HEK293 (cell line): Measurements from ENCODE around the gene ASCL4.

Source experiments
- CTCF ChIA-PET: fragments of 350-600 bp; formaldehyde crosslinking; extraction: SDS; loops from one replicate; lab custom pipeline; 2021; ENCODE audit warnings: antibody characterized with exemption; lab: Yijun Ruan, JAX
- POLR2A ChIA-PET: fragments of 300-600 bp; formaldehyde crosslinking; extraction: SDS; loops from one replicate; lab custom pipeline; 2020; ENCODE audit warnings: antibody characterized with exemption, inconsistent platforms; lab: Yijun Ruan, JAX
- H3K27ac ChIP-seq: fragments of 200-500 bp; sonication (Bioruptor generic); 2 replicates; pipeline ENCODE4 v1.5.1; 2014; ENCODE audit warnings: low read depth, low read length, control low read depth, inconsistent platforms; ENCODE audit errors: extremely low read depth
- H3K36me3 ChIP-seq, 2 experiments: fragments of 200-500 bp in 1 of 2; sonication (Bioruptor generic) in 1 of 2; 1 replicate in 1 of 2; 2 replicates in 1 of 2; pipeline ENCODE4 v1.5.1; 2014 to 2017; ENCODE audit warnings: inconsistent platforms in 2 of 2, low read length in 2 of 2; ENCODE audit not compliant: control insufficient read depth in 2 of 2, insufficient read depth in 1 of 2
- H3K4me1 ChIP-seq: fragments of 200-500 bp; sonication (Bioruptor generic); 2 replicates; pipeline ENCODE4 v1.5.1; 2014; ENCODE audit warnings: mild to moderate bottlenecking, low read length, inconsistent platforms; ENCODE audit not compliant: control insufficient read depth, insufficient read depth
- H3K4me3 ChIP-seq: 2 replicates; pipeline ENCODE4 v1.5.1; 2011; ENCODE audit warnings: low read depth, mild to moderate bottlenecking, control low read depth, low read length, moderate library complexity
- H3K9me3 ChIP-seq: fragments of 200-500 bp; sonication (Bioruptor generic); 2 replicates; pipeline ENCODE4 v1.5.1; 2014; ENCODE audit warnings: low read depth, low read length, inconsistent platforms; ENCODE audit not compliant: control insufficient read depth, insufficient read depth
- BCL6B ChIP-seq: fragments of 450-650 bp; formaldehyde crosslinking; IDR thresholded peaks from 2 replicates; pipeline ENCODE4 v1.5.1; 2017; ENCODE audit warnings: missing biosample characterization, missing genetic modification characterization
- MZF1 ChIP-seq: fragments of 450-650 bp; formaldehyde crosslinking; IDR thresholded peaks from 2 replicates; pipeline ENCODE4 v1.5.1; 2017; ENCODE audit warnings: missing biosample characterization, missing genetic modification characterization, borderline replicate concordance
- PRDM6 ChIP-seq: fragments of 450-650 bp; formaldehyde crosslinking; IDR thresholded peaks from 2 replicates; pipeline ENCODE4 v1.5.1; 2017; ENCODE audit warnings: missing biosample characterization, missing genetic modification characterization
- SP2 ChIP-seq: fragments of 450-650 bp; formaldehyde crosslinking; IDR thresholded peaks from 2 replicates; pipeline ENCODE4 v1.5.1; 2016; ENCODE audit warnings: missing biosample characterization, missing genetic modification characterization
- ZBTB49 ChIP-seq: fragments of 450-650 bp; formaldehyde crosslinking; IDR thresholded peaks from 2 replicates; pipeline ENCODE4 v1.5.1; 2016; ENCODE audit warnings: missing biosample characterization, missing genetic modification characterization, low read depth
- ZNF132 ChIP-seq: fragments of 450-650 bp; formaldehyde crosslinking; IDR thresholded peaks from 2 replicates; pipeline ENCODE4 v1.5.1; 2017; ENCODE audit warnings: missing biosample characterization, missing genetic modification characterization, borderline replicate concordance
- ZNF19 ChIP-seq: fragments of 450-650 bp; formaldehyde crosslinking; IDR thresholded peaks from 2 replicates; pipeline ENCODE4; 2016; ENCODE audit warnings: missing biosample characterization, missing genetic modification characterization, low read depth
- ZNF2 ChIP-seq: fragments of 450-650 bp; formaldehyde crosslinking; IDR thresholded peaks from 2 replicates; pipeline ENCODE4 v1.5.1; 2016; ENCODE audit warnings: missing biosample characterization, missing genetic modification characterization
- ZNF280C ChIP-seq: fragments of 450-650 bp; formaldehyde crosslinking; IDR thresholded peaks from 2 replicates; pipeline ENCODE4 v1.5.1; 2016; ENCODE audit warnings: missing biosample characterization, missing genetic modification characterization
- ZNF37A ChIP-seq: fragments of 450-650 bp; IDR thresholded peaks from 2 replicates; pipeline ENCODE4 v1.5.1; 2018; ENCODE audit warnings: missing biosample characterization, missing genetic modification characterization
- ZNF449 ChIP-seq: fragments of 450-650 bp; formaldehyde crosslinking; IDR thresholded peaks from 2 replicates; pipeline ENCODE4 v1.5.1; 2017; ENCODE audit warnings: missing biosample characterization, mild to moderate bottlenecking, missing genetic modification characterization, moderate library complexity
- ZNF513 ChIP-seq: fragments of 450-650 bp; IDR thresholded peaks from 2 replicates; pipeline ENCODE4 v1.5.1; 2018; ENCODE audit warnings: missing biosample characterization, missing genetic modification characterization
- ZNF514 ChIP-seq: fragments of 450-650 bp; formaldehyde crosslinking; IDR thresholded peaks from 2 replicates; pipeline ENCODE4 v1.5.1; 2016; ENCODE audit warnings: missing biosample characterization, missing genetic modification characterization
- ZNF596 ChIP-seq: fragments of 450-650 bp; IDR thresholded peaks from 2 replicates; pipeline ENCODE4 v1.5.0; 2018; ENCODE audit warnings: missing biosample characterization, mild to moderate bottlenecking, missing genetic modification characterization, moderate library complexity
- ZNF791 ChIP-seq: fragments of 450-650 bp; formaldehyde crosslinking; IDR thresholded peaks from 2 replicates; pipeline ENCODE4 v1.5.1; 2016; ENCODE audit warnings: missing biosample characterization, missing genetic modification characterization
- ZSCAN16 ChIP-seq: fragments of 450-650 bp; formaldehyde crosslinking; IDR thresholded peaks from 2 replicates; pipeline ENCODE4 v1.5.1; 2016; ENCODE audit warnings: missing biosample characterization, missing genetic modification characterization
- ZSCAN18 ChIP-seq: fragments of 450-650 bp; formaldehyde crosslinking; IDR thresholded peaks from 2 replicates; pipeline ENCODE4 v1.5.1; 2016; ENCODE audit warnings: missing biosample characterization, missing genetic modification characterization

ASCL4 gene

GRCh38 chr12:107732365-107732764 lies 42.1 kb upstream of the ASCL4 start:
- CTCF ChIA-PET: interaction anchor here (0.9 to 1.5 kb wide), 2 partner anchors 138 to 153 kb away, joined by 3 to 5 read pairs; no protein-coding TSS in a partner anchor
- Histone ChIP-seq H3K36me3 (peaks cover 26 to 50% of the 10 kb centered on the region in 2 experiments), H3K4me1 (no peaks in the 10 kb centered on the region), H3K9me3 (no peaks in the 10 kb centered on the region), H3K4me3 (no peak overlapping the region), H3K27ac (no peak overlapping the region)
- POLR2A ChIA-PET: no interaction called here
- TF ChIP-seq ZNF791 (tag by site-specific recombination) (no peak), ZNF37A (tag by site-specific recombination) (no peak), BCL6B (no peak), ZNF596 (tag by site-specific recombination) (no peak), ZNF132 (no peak), ZNF513 (tag by site-specific recombination) (no peak), ZNF280C (tag by site-specific recombination) (no peak), ZBTB49 (no peak), ZSCAN18 (tag by site-specific recombination) (no peak), PRDM6 (tag by site-specific recombination) (no peak), ZNF514 (tag by site-specific recombination) (no peak), ZNF2 (tag by site-specific recombination) (no peak), ZSCAN16 (no peak), SP2 (tag by site-specific recombination) (no peak), ZNF449 (tag by site-specific recombination) (no peak), ZNF19 (no peak), MZF1 (tag by site-specific recombination) (no peak)
